ENCODE measurements around the gene ACACA. TPM values are rescaled to one million over a fixed set of nuclear protein-coding genes. Genes with fewer than 3 reads are reported as not detected.
A peak's percentile ranks its signal among the peaks of the same experiment; 100 is the strongest.

ACACA gene
- total and polyA plus RNA-seq, 3 experiments from 2014 or later = 7.5 to 51.1 (median 41.3) TPM

- no peak for DNase-seq
- Mint-ChIP-seq H3K36me3 (peaks cover 0 to 48% (median 13%) of the 10 kb centered on the region in 3 donors), H3K9me3 (no peaks in the 10 kb centered on the region), H3K4me1 (no peaks in the 10 kb centered on the region), H3K27me3 (no peaks in the 10 kb centered on the region), H3K27ac (peak overlapping the region in 2 of 8 donors; percentile 6 to 44), H3K4me3 (no peak overlapping the region)
- H3K36me3 ChIP-seq (ENCODE audit: insufficient read depth, low read length) = peaks cover 4% of the 10 kb centered on the region
- no peak overlapping the region for H3K4me3 ChIP-seq (ENCODE audit: low read length)
- H3K27me3 ChIP-seq (ENCODE audit: insufficient read depth, low read length, poor library complexity, severe bottlenecking) = no peaks in the 10 kb centered on the region
- CTCF ChIA-PET = interaction anchor here (0.9 kb wide), 1 partner anchor 623 kb away, joined by 3 read pairs; no protein-coding TSS in a partner anchor
- no peaks in the 10 kb centered on the region for H3K4me1 ChIP-seq (ENCODE audit: insufficient read depth, low read length)
- H3K27ac ChIP-seq (ENCODE audit: low read depth, low read length) = no peak overlapping the region
- no peaks in the 10 kb centered on the region for H3K9me3 ChIP-seq (ENCODE audit: low read length)
- POLR2A ChIA-PET = no interaction called here
These were observed 181.2 kb downstream of the ACACA start for GRCh38 chr17:37225465-37225864.

GRCh38 chr17:37221865-37222264, 184.8 kb downstream of the ACACA start:
- CTCF ChIA-PET = interaction anchor here (1.6 kb wide), 1 partner anchor 11 kb away, joined by 4 read pairs; no protein-coding TSS in a partner anchor
- no peak overlapping the region for H3K4me3 ChIP-seq (ENCODE audit: low read length)
- POLR2A ChIA-PET = no interaction called here

GRCh38 chr17:37220607-37220953, 186.1 kb downstream of the ACACA start:
- Mint-ChIP-seq H3K27me3 (no peaks in the 10 kb centered on the region), H3K27ac (peak overlapping the region in 2 of 8 donors; percentile 10 to 52), H3K36me3 (peaks cover 0 to 44% (median 11%) of the 10 kb centered on the region in 3 donors), H3K4me1 (no peaks in the 10 kb centered on the region), H3K9me3 (no peaks in the 10 kb centered on the region), H3K4me3 (no peak overlapping the region)
- peak in 3 of 5 donors; percentile 3 to 52 (median 8) for DNase-seq
- Histone ChIP-seq H3K4me1 (ENCODE audit: insufficient read depth, low read length) (no peaks in the 10 kb centered on the region), H3K4me3 (ENCODE audit: low read length) (no peak overlapping the region), H3K9me3 (ENCODE audit: low read length) (no peaks in the 10 kb centered on the region), H3K27me3 (ENCODE audit: insufficient read depth, low read length, poor library complexity, severe bottlenecking) (no peaks in the 10 kb centered on the region), H3K27ac (ENCODE audit: low read depth, low read length) (no peak overlapping the region), H3K36me3 (ENCODE audit: insufficient read depth, low read length) (peaks cover 4% of the 10 kb centered on the region)
- CTCF ChIA-PET = no interaction called here
- POLR2A ChIA-PET = no interaction called here

More at GRCh38 chr17:37221865-37222264, 184.8 kb downstream of the ACACA start:
- Histone ChIP-seq H3K9me3 (ENCODE audit: low read length) (no peaks in the 10 kb centered on the region), H3K27ac (ENCODE audit: low read depth, low read length) (no peak overlapping the region), H3K4me1 (ENCODE audit: insufficient read depth, low read length) (no peaks in the 10 kb centered on the region), H3K27me3 (ENCODE audit: insufficient read depth, low read length, poor library complexity, severe bottlenecking) (no peaks in the 10 kb centered on the region), H3K36me3 (ENCODE audit: insufficient read depth, low read length) (peaks cover 4% of the 10 kb centered on the region)
- Mint-ChIP-seq H3K4me1 (no peaks in the 10 kb centered on the region), H3K9me3 (no peaks in the 10 kb centered on the region), H3K36me3 (peaks cover 0 to 48% (median 13%) of the 10 kb centered on the region in 3 donors), H3K27ac (peak overlapping the region in 1 of 8 donors; percentile 6), H3K27me3 (no peaks in the 10 kb centered on the region), H3K4me3 (no peak overlapping the region)
- DNase-seq = no peak

- Histone ChIP-seq H3K27ac (ENCODE audit: low read depth, low read length) (no peak overlapping the region), H3K9me3 (ENCODE audit: low read length) (no peaks in the 10 kb centered on the region), H3K4me1 (ENCODE audit: insufficient read depth, low read length) (no peaks in the 10 kb centered on the region), H3K27me3 (ENCODE audit: insufficient read depth, low read length, poor library complexity, severe bottlenecking) (no peaks in the 10 kb centered on the region), H3K4me3 (ENCODE audit: low read length) (no peak overlapping the region), H3K36me3 (ENCODE audit: insufficient read depth, low read length) (peaks cover 1% of the 10 kb centered on the region)
- Mint-ChIP-seq H3K27ac (peak overlapping the region in 2 of 8 donors; percentile 20 to 57), H3K9me3 (no peaks in the 10 kb centered on the region), H3K4me3 (no peak overlapping the region), H3K27me3 (no peaks in the 10 kb centered on the region), H3K36me3 (peaks cover 0 to 41% (median 7%) of the 10 kb centered on the region in 3 donors), H3K4me1 (no peaks in the 10 kb centered on the region)
- POLR2A ChIA-PET = no interaction called here
- DNase-seq = no peak
- CTCF ChIA-PET = interaction anchor here (0.9 kb wide), 1 partner anchor 9 kb away, joined by 3 read pairs; no protein-coding TSS in a partner anchor
These were observed 186.6 kb downstream of the ACACA start for GRCh38 chr17:37219876-37220606.

GRCh38 chr17:37218849-37219248, 187.8 kb downstream of the ACACA start:
- no peaks in the 10 kb centered on the region for H3K4me1 Mint-ChIP-seq
- no peak for DNase-seq
- H3K27ac Mint-ChIP-seq = no peak overlapping the region
- peaks cover 0 to 42% (median 7%) of the 10 kb centered on the region in 3 donors for H3K36me3 Mint-ChIP-seq
- no peak overlapping the region for H3K4me3 ChIP-seq (ENCODE audit: low read length)
- H3K36me3 ChIP-seq (ENCODE audit: insufficient read depth, low read length) = no peaks in the 10 kb centered on the region
- no peak overlapping the region for H3K27ac ChIP-seq (ENCODE audit: low read depth, low read length)
- no peaks in the 10 kb centered on the region for H3K4me1 ChIP-seq (ENCODE audit: insufficient read depth, low read length)
- ChIA-PET POLR2A (no interaction called here), CTCF (interaction anchor here (0.9 kb wide), 1 partner anchor 8 kb away, joined by 3 read pairs; no protein-coding TSS in a partner anchor)
- H3K9me3 Mint-ChIP-seq = no peaks in the 10 kb centered on the region
- no peaks in the 10 kb centered on the region for H3K27me3 ChIP-seq (ENCODE audit: insufficient read depth, low read length, poor library complexity, severe bottlenecking)
- no peaks in the 10 kb centered on the region for H3K9me3 ChIP-seq (ENCODE audit: low read length)
- H3K27me3 Mint-ChIP-seq = no peaks in the 10 kb centered on the region
- H3K4me3 Mint-ChIP-seq = no peak overlapping the region

- Histone ChIP-seq H3K36me3 (ENCODE audit: insufficient read depth, low read length) (no peaks in the 10 kb centered on the region), H3K4me1 (ENCODE audit: insufficient read depth, low read length) (no peaks in the 10 kb centered on the region), H3K27me3 (ENCODE audit: insufficient read depth, low read length, poor library complexity, severe bottlenecking) (no peaks in the 10 kb centered on the region), H3K9me3 (ENCODE audit: low read length) (no peaks in the 10 kb centered on the region), H3K27ac (ENCODE audit: low read depth, low read length) (no peak overlapping the region), H3K4me3 (ENCODE audit: low read length) (no peak overlapping the region)
- Mint-ChIP-seq H3K9me3 (no peaks in the 10 kb centered on the region), H3K4me1 (no peaks in the 10 kb centered on the region), H3K27me3 (no peaks in the 10 kb centered on the region), H3K4me3 (no peak overlapping the region), H3K36me3 (peaks cover 0 to 26% (median 12%) of the 10 kb centered on the region in 3 donors), H3K27ac (peak overlapping the region in 1 of 8 donors; percentile 70)
- DNase-seq = no peak
- POLR2A ChIA-PET = no interaction called here
- CTCF ChIA-PET = no interaction called here
These were observed 192.2 kb downstream of the ACACA start for GRCh38 chr17:37214416-37214815.

- ChIA-PET POLR2A (no interaction called here), CTCF (interaction anchor here (0.7 kb wide), 1 partner anchor 736 kb away, joined by 3 read pairs; no protein-coding TSS in a partner anchor)
- no peaks in the 10 kb centered on the region for H3K36me3 ChIP-seq (ENCODE audit: insufficient read depth, low read length)
- no peaks in the 10 kb centered on the region for H3K9me3 ChIP-seq (ENCODE audit: low read length)
- Mint-ChIP-seq H3K4me3 (no peak overlapping the region), H3K4me1 (no peaks in the 10 kb centered on the region), H3K36me3 (peaks cover 0 to 25% (median 12%) of the 10 kb centered on the region in 3 donors), H3K9me3 (no peaks in the 10 kb centered on the region), H3K27ac (peak overlapping the region in 1 of 8 donors; percentile 70), H3K27me3 (no peaks in the 10 kb centered on the region)
- H3K27ac ChIP-seq (ENCODE audit: low read depth, low read length) = no peak overlapping the region
- no peak for DNase-seq
- H3K4me3 ChIP-seq (ENCODE audit: low read length) = no peak overlapping the region
- no peaks in the 10 kb centered on the region for H3K27me3 ChIP-seq (ENCODE audit: insufficient read depth, low read length, poor library complexity, severe bottlenecking)
- H3K4me1 ChIP-seq (ENCODE audit: insufficient read depth, low read length) = no peaks in the 10 kb centered on the region
These were observed 192.7 kb downstream of the ACACA start for GRCh38 chr17:37213927-37214326.

- H3K27me3 ChIP-seq (ENCODE audit: insufficient read depth, low read length, poor library complexity, severe bottlenecking) = no peaks in the 10 kb centered on the region
- CTCF ChIA-PET = no interaction called here
- no peaks in the 10 kb centered on the region for H3K9me3 ChIP-seq (ENCODE audit: low read length)
- no peaks in the 10 kb centered on the region for H3K9me3 Mint-ChIP-seq
- H3K4me3 Mint-ChIP-seq = no peak overlapping the region
- no peak overlapping the region for H3K27ac Mint-ChIP-seq
- H3K27ac ChIP-seq (ENCODE audit: low read depth, low read length) = no peak overlapping the region
- DNase-seq = no peak
- no peaks in the 10 kb centered on the region for H3K27me3 Mint-ChIP-seq
- no peaks in the 10 kb centered on the region for H3K4me1 Mint-ChIP-seq
- no peaks in the 10 kb centered on the region for H3K4me1 ChIP-seq (ENCODE audit: insufficient read depth, low read length)
- POLR2A ChIA-PET = interaction anchor here (0.6 kb wide), 1 partner anchor 41 kb away, joined by 3 read pairs; no protein-coding TSS in a partner anchor
- peaks cover 0 to 32% (median 15%) of the 10 kb centered on the region in 3 donors for H3K36me3 Mint-ChIP-seq
- H3K4me3 ChIP-seq (ENCODE audit: low read length) = no peak overlapping the region
- no peaks in the 10 kb centered on the region for H3K36me3 ChIP-seq (ENCODE audit: insufficient read depth, low read length)
These were observed 194.5 kb downstream of the ACACA start for GRCh38 chr17:37212179-37212578.

Measured in CD8-positive, alpha-beta memory T cell (primary cell).